ENCODE data around the gene GPR35. TPM values are rescaled to one million over a fixed set of nuclear protein-coding genes. Genes with fewer than 3 reads are reported as not detected.

The GPR35 gene
- 0.05 TPM in 1 of 2 replicates, not detected in the other for total RNA-seq (2014; rRNA removed; shearing (Covaris generic))
- 0.05 TPM in 1 of 2 replicates, not detected in the other for polyA plus RNA-seq (2015; cell fraction: cytosol; rRNA removed)
- polyA plus RNA-seq (2015; cell fraction: nucleus; rRNA removed): 1.1 and 2.5 TPM in 2 replicates

- in situ Hi-C loops (cut with HindIII; ENCODE audit: low pct_unique_long_range_greater_than_20kb, low sequenced_read_pairs): no loop called here
Observed at GRCh38 chr2:240624950-240625621, at the start of gene GPR35. Gene GPR35, plus strand, starts transcription at chr2:240625480. Its CDS starts 4,473 bp downstream, at chr2:240629953.

GRCh38 chr2:240576036-240576435, 49.2 kb upstream of the GPR35 start:
- in situ Hi-C loops (cut with HindIII; ENCODE audit: low pct_unique_long_range_greater_than_20kb, low sequenced_read_pairs): no loop called here
- no peak for DNase-seq (ENCODE audit: low read depth, low spot score)

More at GRCh38 chr2:240624950-240625621, at the start of gene GPR35:
- DNase-seq (ENCODE audit: low read depth, low spot score): no peak

GRCh38 chr2:240576436-240577205, 48.7 kb upstream of the GPR35 start:
- DNase-seq (ENCODE audit: low read depth, low spot score): no peak
- in situ Hi-C loops (cut with HindIII; ENCODE audit: low pct_unique_long_range_greater_than_20kb, low sequenced_read_pairs): no loop called here

GRCh38 chr2:240577281-240578109, 47.8 kb upstream of the GPR35 start:
- in situ Hi-C loops (cut with HindIII; ENCODE audit: low pct_unique_long_range_greater_than_20kb, low sequenced_read_pairs): no loop called here
- no peak for DNase-seq (ENCODE audit: low read depth, low spot score)

- in situ Hi-C loops (cut with HindIII; ENCODE audit: low pct_unique_long_range_greater_than_20kb, low sequenced_read_pairs): no loop called here
- no peak for DNase-seq (ENCODE audit: low read depth, low spot score)
Observed at GRCh38 chr2:240578110-240578450, 47.2 kb upstream of the GPR35 start.

GRCh38 chr2:240578488-240578887, 46.8 kb upstream of the GPR35 start:
- no peak for DNase-seq (ENCODE audit: low read depth, low spot score)
- in situ Hi-C loops (cut with HindIII; ENCODE audit: low pct_unique_long_range_greater_than_20kb, low sequenced_read_pairs): no loop called here

- in situ Hi-C loops (cut with HindIII; ENCODE audit: low pct_unique_long_range_greater_than_20kb, low sequenced_read_pairs): no loop called here
- DNase-seq (ENCODE audit: low read depth, low spot score): no peak
Observed at GRCh38 chr2:240579071-240579762, 46.1 kb upstream of the GPR35 start.

GRCh38 chr2:240579771-240580614, 45.3 kb upstream of the GPR35 start:
- in situ Hi-C loops (cut with HindIII; ENCODE audit: low pct_unique_long_range_greater_than_20kb, low sequenced_read_pairs): no loop called here
- no peak for DNase-seq (ENCODE audit: low read depth, low spot score)

- in situ Hi-C loops (cut with HindIII; ENCODE audit: low pct_unique_long_range_greater_than_20kb, low sequenced_read_pairs): no loop called here
- peak; percentile 69 for DNase-seq (ENCODE audit: low read depth, low spot score)
Observed at GRCh38 chr2:240581811-240582210, 43.5 kb upstream of the GPR35 start.

GRCh38 chr2:240582781-240583180, 42.5 kb upstream of the GPR35 start:
- in situ Hi-C loops (cut with HindIII; ENCODE audit: low pct_unique_long_range_greater_than_20kb, low sequenced_read_pairs): no loop called here

GRCh38 chr2:240583774-240584173, 41.5 kb upstream of the GPR35 start:
- in situ Hi-C loops (cut with HindIII; ENCODE audit: low pct_unique_long_range_greater_than_20kb, low sequenced_read_pairs): no loop called here

More at GRCh38 chr2:240582781-240583180, 42.5 kb upstream of the GPR35 start:
- no peak for DNase-seq (ENCODE audit: low read depth, low spot score)

GRCh38 chr2:240584486-240585031, 40.7 kb upstream of the GPR35 start:
- DNase-seq (ENCODE audit: low read depth, low spot score): peak; percentile 69
- in situ Hi-C loops (cut with HindIII; ENCODE audit: low pct_unique_long_range_greater_than_20kb, low sequenced_read_pairs): no loop called here

More at GRCh38 chr2:240583774-240584173, 41.5 kb upstream of the GPR35 start:
- DNase-seq (ENCODE audit: low read depth, low spot score): no peak

GRCh38 chr2:240585101-240585500, 40.2 kb upstream of the GPR35 start:
- no peak for DNase-seq (ENCODE audit: low read depth, low spot score)
- in situ Hi-C loops (cut with HindIII; ENCODE audit: low pct_unique_long_range_greater_than_20kb, low sequenced_read_pairs): no loop called here

GRCh38 chr2:240585681-240586197, 39.5 kb upstream of the GPR35 start:
- in situ Hi-C loops (cut with HindIII; ENCODE audit: low pct_unique_long_range_greater_than_20kb, low sequenced_read_pairs): no loop called here
- no peak for DNase-seq (ENCODE audit: low read depth, low spot score)

GRCh38 chr2:240586198-240586918, 38.9 kb upstream of the GPR35 start, which contains the start of gene CAPN10:
Gene CAPN10, plus strand, starts transcription at chr2:240586734. Its CDS starts 178 bp downstream, at chr2:240586912.
- in situ Hi-C loops (cut with HindIII; ENCODE audit: low pct_unique_long_range_greater_than_20kb, low sequenced_read_pairs): no loop called here
- DNase-seq (ENCODE audit: low read depth, low spot score): peak; percentile 94
